Thyroid gland (tissue), 4 donors: ENCODE results near the gene HNRNPM.

Source experiments
- CTCF ChIP-seq, 6 experiments: fragments of 200-600 bp in 3 of 6; fragments of 450-650 bp in 3 of 6; sonication (generic) in 3 of 6; IDR thresholded peaks; one replicate each; pipeline ENCODE4 v1.5.1; 2016 to 2019; ENCODE audit warnings: antibody characterized with exemption in 6 of 6, mild to moderate bottlenecking in 2 of 6, inconsistent platforms in 1 of 6, moderate library complexity in 1 of 6
- POLR2A ChIP-seq, 2 donors: fragments of 450-650 bp; IDR thresholded peaks; one replicate each; pipeline ENCODE4 v1.6.1; 2017; ENCODE audit warnings: antibody characterized with exemption in 2 of 2, mild to moderate bottlenecking in 2 of 2, moderate library complexity in 1 of 2

- TF ChIP-seq CTCF (IDR thresholded peaks at IDR 0.05) (no peak), POLR2A (IDR thresholded peaks at IDR 0.05) (no peak)
Measured at GRCh38 chr19:8515317-8515716, 70.5 kb downstream of the HNRNPM start.
